GM19023 (cell line): ENCODE measurements around the gene COL6A5.
"Not testable (repeated sequence)": the region's sequence is repeated elsewhere in the genome, so short reads cannot be mapped to it uniquely, and the experiment has no call there.

Experiments
- ATAC-seq: cut with Tn5 transposase; IDR thresholded peaks from one replicate; pipeline ENCODE4 v1.9.1; 2021; ENCODE audit warnings: mild to moderate bottlenecking, moderate library complexity; ENCODE audit not compliant: unreplicated experiment

The COL6A5 gene

GRCh38 chr3:130345487-130346079 is at the start of gene COL6A5:
TSS of gene COL6A5 (plus strand) at chr3:130345672. CDS start at chr3:130373639, 27,967 bp downstream.
- ATAC-seq, result no peak

- ATAC-seq, result no peak
These were observed 45.9 kb upstream of the COL6A5 start for GRCh38 chr3:130299531-130299930.

- ATAC-seq, result no peak
These were observed 44.6 kb upstream of the COL6A5 start for GRCh38 chr3:130300888-130301287.

- no peak for ATAC-seq
These were observed 35.4 kb upstream of the COL6A5 start for GRCh38 chr3:130310109-130310508.

GRCh38 chr3:130312374-130312773 is 33.1 kb upstream of the COL6A5 start:
- ATAC-seq, result no peak

- ATAC-seq, result no peak
These were observed 29.3 kb upstream of the COL6A5 start for GRCh38 chr3:130316169-130316568.

GRCh38 chr3:130323503-130323902 is 22.0 kb upstream of the COL6A5 start:
- no peak for ATAC-seq

GRCh38 chr3:130340766-130341165 is 4.7 kb upstream of the COL6A5 start:
- ATAC-seq, result no peak

- ATAC-seq, result no peak
These were observed 4.1 kb upstream of the COL6A5 start for GRCh38 chr3:130341388-130341787.

GRCh38 chr3:130341882-130342281 is 3.6 kb upstream of the COL6A5 start:
- ATAC-seq, result no peak

- ATAC-seq, result no peak
These were observed 2.4 kb upstream of the COL6A5 start for GRCh38 chr3:130342821-130343661.

GRCh38 chr3:130348258-130348657 is 2.8 kb downstream of the COL6A5 start:
- not testable (repeated sequence) for ATAC-seq

GRCh38 chr3:130354430-130354829 is 9.0 kb downstream of the COL6A5 start:
- ATAC-seq, result no peak

GRCh38 chr3:130374033-130374432 is 28.6 kb downstream of the COL6A5 start:
- no peak for ATAC-seq

GRCh38 chr3:130374908-130375307 is 29.4 kb downstream of the COL6A5 start:
- no peak for ATAC-seq

GRCh38 chr3:130377960-130378676 is 32.6 kb downstream of the COL6A5 start:
- ATAC-seq, result no peak

GRCh38 chr3:130378677-130379191 is 33.3 kb downstream of the COL6A5 start:
- no peak for ATAC-seq

- no peak for ATAC-seq
These were observed 33.8 kb downstream of the COL6A5 start for GRCh38 chr3:130379274-130379673.

- no peak for ATAC-seq
These were observed 34.9 kb downstream of the COL6A5 start for GRCh38 chr3:130380398-130380797.

GRCh38 chr3:130383424-130383823 is 38.0 kb downstream of the COL6A5 start:
- no peak for ATAC-seq

- no peak for ATAC-seq
These were observed 39.1 kb downstream of the COL6A5 start for GRCh38 chr3:130384476-130385025.
